AG09319 (cell line): Measurements from ENCODE around the gene WT1.

Experiments used
- DNase-seq: peaks from one replicate; pipeline ENCODE4 v3.0.0-alpha.2; 2010; ENCODE audit warnings: low read depth; ENCODE audit errors: extremely low read depth
- TF ChIP-seq, protein P1 (sequence below): IDR thresholded peaks from 2 replicates; pipeline ENCODE4 v1.5.1; 2011; ENCODE audit warnings: low read depth, mild to moderate bottlenecking, inconsistent platforms, low read length, moderate library complexity

Gene WT1

GRCh38 chr11:32428665-32429303, 6.6 kb downstream of the WT1 start:
- TF ChIP-seq, protein P1, sequence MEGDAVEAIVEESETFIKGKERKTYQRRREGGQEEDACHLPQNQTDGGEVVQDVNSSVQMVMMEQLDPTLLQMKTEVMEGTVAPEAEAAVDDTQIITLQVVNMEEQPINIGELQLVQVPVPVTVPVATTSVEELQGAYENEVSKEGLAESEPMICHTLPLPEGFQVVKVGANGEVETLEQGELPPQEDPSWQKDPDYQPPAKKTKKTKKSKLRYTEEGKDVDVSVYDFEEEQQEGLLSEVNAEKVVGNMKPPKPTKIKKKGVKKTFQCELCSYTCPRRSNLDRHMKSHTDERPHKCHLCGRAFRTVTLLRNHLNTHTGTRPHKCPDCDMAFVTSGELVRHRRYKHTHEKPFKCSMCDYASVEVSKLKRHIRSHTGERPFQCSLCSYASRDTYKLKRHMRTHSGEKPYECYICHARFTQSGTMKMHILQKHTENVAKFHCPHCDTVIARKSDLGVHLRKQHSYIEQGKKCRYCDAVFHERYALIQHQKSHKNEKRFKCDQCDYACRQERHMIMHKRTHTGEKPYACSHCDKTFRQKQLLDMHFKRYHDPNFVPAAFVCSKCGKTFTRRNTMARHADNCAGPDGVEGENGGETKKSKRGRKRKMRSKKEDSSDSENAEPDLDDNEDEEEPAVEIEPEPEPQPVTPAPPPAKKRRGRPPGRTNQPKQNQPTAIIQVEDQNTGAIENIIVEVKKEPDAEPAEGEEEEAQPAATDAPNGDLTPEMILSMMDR, result no peak

DNA sequence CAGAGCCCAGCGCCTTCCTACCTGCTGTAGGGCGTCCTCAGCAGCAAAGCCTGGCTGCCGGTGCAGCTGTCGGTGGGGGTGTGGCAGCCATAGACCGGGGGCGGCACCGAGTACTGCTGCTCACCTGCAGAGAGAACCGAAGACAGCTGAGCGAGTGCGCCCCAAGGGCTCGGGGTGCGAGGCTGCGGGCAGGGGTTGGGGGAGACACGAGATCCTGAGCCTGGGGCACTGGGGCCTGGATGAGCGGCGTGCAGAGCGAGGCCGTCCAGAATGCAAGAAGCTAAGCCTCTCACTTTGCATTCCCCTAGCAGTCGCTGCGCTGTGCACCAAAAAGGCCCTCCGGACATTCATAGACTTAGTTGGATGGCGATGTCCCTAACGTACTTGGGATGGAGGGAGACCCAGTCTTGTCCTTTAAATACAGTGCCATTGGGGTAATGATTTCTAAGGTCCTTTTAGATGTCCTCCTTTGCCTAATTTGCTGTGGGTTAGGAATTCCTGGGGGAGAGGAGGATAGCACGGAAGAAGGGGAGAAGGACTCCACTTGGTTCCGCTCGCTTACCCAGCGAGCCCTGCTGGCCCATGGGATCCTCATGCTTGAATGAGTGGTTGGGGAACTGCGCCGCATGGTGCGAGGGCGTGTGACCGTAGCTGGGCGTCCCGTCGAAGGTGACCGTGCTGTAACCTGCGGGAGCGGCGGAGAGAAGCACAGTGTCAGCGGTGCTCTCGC, 7.2 kb downstream of the WT1 start:
- TF ChIP-seq, protein P1, result no peak
- DNase-seq, result no peak

More at GRCh38 chr11:32428665-32429303, 6.6 kb downstream of the WT1 start:
- no peak for DNase-seq

DNA sequence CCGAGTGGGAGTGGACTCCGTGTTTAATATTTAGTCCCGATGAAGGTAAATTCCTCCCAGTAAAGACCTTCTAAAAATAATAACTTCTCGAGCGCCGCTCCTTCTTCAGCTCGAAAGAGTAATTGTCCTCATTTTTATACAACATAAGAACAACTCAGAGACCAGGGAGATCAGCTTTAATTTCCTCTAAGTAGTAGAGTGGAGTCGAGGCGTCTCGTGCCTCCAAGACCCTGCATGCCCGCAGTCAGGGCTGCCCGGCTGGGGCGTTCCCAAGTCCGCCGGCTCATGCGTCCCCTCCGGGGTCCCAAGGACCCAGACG, 7.8 kb downstream of the WT1 start:
- TF ChIP-seq, protein P1, result no peak
- DNase-seq, result no peak

GRCh38 chr11:32426819-32427615, 8.3 kb downstream of the WT1 start:
- TF ChIP-seq, protein P1, result no peak
- DNase-seq, result no peak

- DNase-seq, result no peak
Observed at GRCh38 chr11:32426192-32426591, 9.1 kb downstream of the WT1 start.

DNA sequence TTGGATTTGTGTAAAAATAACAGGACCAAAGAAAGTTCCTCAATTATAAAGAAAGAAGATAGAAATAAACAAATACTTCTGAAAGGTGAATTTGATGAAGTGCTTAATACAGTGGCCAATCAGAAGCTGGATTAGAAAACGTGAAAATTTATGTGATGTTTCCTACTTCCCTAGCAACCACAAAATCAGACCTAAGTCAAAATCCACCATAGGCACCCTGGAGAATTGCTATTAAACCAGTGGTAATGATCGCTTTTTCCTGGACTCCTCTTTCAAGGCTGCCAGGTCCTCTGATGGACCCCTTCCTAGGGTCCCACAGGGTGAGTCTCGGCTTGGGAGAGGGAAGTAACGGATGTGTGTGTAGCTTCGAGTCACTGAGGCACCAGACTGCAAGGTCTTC, 9.6 kb downstream of the WT1 start:
- DNase-seq, result no peak

More at GRCh38 chr11:32426192-32426591, 9.1 kb downstream of the WT1 start:
- TF ChIP-seq, protein P1, result no peak

More for the DNA sequence above, 9.6 kb downstream of the WT1 start:
- TF ChIP-seq, protein P1, result no peak
